GM12878 (cell line): Measurements from ENCODE around the gene ATF7IP. TPM values are rescaled to one million over a fixed set of nuclear protein-coding genes. Genes with fewer than 3 reads are reported as not detected.

Experiments
- ATAC-seq: fragments of 200-7000 bp; cut with Tn5 transposase; 3 replicates; pipeline ENCODE4 v1.9.1; 2020; ENCODE audit warnings: mild to moderate bottlenecking, moderate library complexity
- BruUV-seq: library from RNA; stranded (reverse); fragments of 400-500 nt; replicated peaks from 2 replicates; lab custom pipeline; 2021; lab: Mats Ljungman, UMichigan
- CTCF ChIA-PET: fragments of 300-600 bp; sonication (Branson Sonifier 250); formaldehyde crosslinking; extraction: SDS; loops from one replicate; lab custom pipeline; 2021; ENCODE audit warnings: inconsistent platforms; lab: Yijun Ruan, JAX
- POLR2A ChIA-PET: fragments of 350-600 bp; formaldehyde crosslinking; extraction: SDS; loops from one replicate; lab custom pipeline; 2021; ENCODE audit warnings: inconsistent platforms; lab: Charles Lee
- RAD21 ChIA-PET: fragments of 300-600 bp; sonication (Branson Sonifier 250); formaldehyde crosslinking; loops from one replicate; lab custom pipeline; 2023; ENCODE audit warnings: antibody characterized with exemption; ENCODE audit not compliant: unreplicated experiment; lab: Charles Lee
- SMC1A ChIA-PET: fragments of 300-600 bp; sonication (Branson Sonifier 250); formaldehyde crosslinking; loops from one replicate; lab custom pipeline; 2023; ENCODE audit not compliant: unreplicated experiment, uncharacterized antibody; lab: Charles Lee
- DNase-seq: peaks from one replicate; pipeline ENCODE4 v3.0.0-alpha.2; 2011; ENCODE audit warnings: low read depth, low spot score
- FAIRE-seq: peaks from 3 replicates; lab custom pipeline; 2011; peaks lifted over from hg19 to GRCh38; lab: Jason Lieb, UNC
- H2AFZ ChIP-seq: 2 replicates; pipeline ENCODE4 v1.6.0; 2011; ENCODE audit warnings: low read depth, low read length, control low read depth; ENCODE audit not compliant: control insufficient read depth
- H3K27ac ChIP-seq: 2 replicates; pipeline ENCODE4 v1.5.1; 2011; ENCODE audit warnings: control low read depth; ENCODE audit not compliant: control insufficient read depth, insufficient read depth
- H3K27me3 ChIP-seq, 2 experiments: replicated peaks in 1 of 2; 2 replicates each; pipeline versions ENCODE4 v1.6.0 to v1.6.1; 2011; ENCODE audit warnings: low read length in 1 of 2; ENCODE audit not compliant: control insufficient read depth in 2 of 2, insufficient read depth in 2 of 2
- H3K36me3 ChIP-seq, 2 experiments: 2 replicates each; pipeline ENCODE4 v1.5.1; 2011; ENCODE audit warnings: low read length in 1 of 2; ENCODE audit not compliant: control insufficient read depth in 2 of 2, insufficient read depth in 2 of 2
- H3K4me1 ChIP-seq: 2 replicates; pipeline ENCODE4 v1.6.1; 2011; ENCODE audit warnings: mild to moderate bottlenecking, low read length, moderate library complexity, mixed read lengths; ENCODE audit not compliant: control insufficient read depth, insufficient read depth
- H3K4me2 ChIP-seq: 2 replicates; pipeline ENCODE4 v1.6.0; 2011; ENCODE audit warnings: control low read depth; ENCODE audit not compliant: control insufficient read depth, insufficient read depth
- H3K4me3 ChIP-seq: fragments of 200-600 bp; sonication (generic); 2 replicates; pipeline ENCODE4 v1.5.1; 2016
- H3K79me2 ChIP-seq: 2 replicates; pipeline ENCODE4 v1.6.0; 2011; ENCODE audit warnings: low read length; ENCODE audit not compliant: control insufficient read depth, insufficient read depth
- H3K9ac ChIP-seq: 2 replicates; pipeline ENCODE4 v1.8.0; 2011; ENCODE audit warnings: low read length, control low read depth, mixed read lengths; ENCODE audit not compliant: control insufficient read depth, insufficient read depth
- H3K9me3 ChIP-seq: replicated peaks from 3 replicates; pipeline ENCODE4 v1.5.1; 2011; ENCODE audit warnings: mild to moderate bottlenecking, low read length; ENCODE audit not compliant: control insufficient read depth, insufficient read depth
- H4K20me1 ChIP-seq: 2 replicates; pipeline ENCODE4 v1.6.0; 2011; ENCODE audit not compliant: control insufficient read depth, insufficient read depth
- BHLHE40 ChIP-seq, 2 experiments: fragments of 450-650 bp in 1 of 2; IDR thresholded peaks; 2 replicates each; pipeline ENCODE4 v1.6.1; 2011 to 2017; ENCODE audit warnings: low read depth in 2 of 2, borderline replicate concordance in 1 of 2, improper control_type of control experiment in 1 of 2, low read length in 1 of 2, mild to moderate bottlenecking in 1 of 2
- EZH2 ChIP-seq: IDR thresholded peaks from 2 replicates; pipeline ENCODE4 v1.6.1; 2012; ENCODE audit warnings: low read depth, mild to moderate bottlenecking, control low read depth, inconsistent platforms, low read length, borderline replicate concordance; ENCODE audit not compliant: control insufficient read depth
- MEF2A ChIP-seq: IDR thresholded peaks from 2 replicates; pipeline ENCODE4 v1.6.1; 2011; ENCODE audit warnings: low read depth, mild to moderate bottlenecking, low read length, moderate library complexity; ENCODE audit not compliant: insufficient read depth
- SMAD5 ChIP-seq: IDR thresholded peaks from 2 replicates; pipeline ENCODE4 v1.6.1; 2016; ENCODE audit warnings: antibody characterized with exemption, low read depth
- SRF ChIP-seq, 2 experiments: IDR thresholded peaks; 2 replicates each; pipeline ENCODE4 v1.6.1; 2011; ENCODE audit warnings: low read depth in 2 of 2, low read length in 2 of 2, mild to moderate bottlenecking in 1 of 2, moderate library complexity in 1 of 2
- in situ Hi-C: fragments of 300-500 bp; cut with MboI; formaldehyde crosslinking; loops from 9 replicates; pipeline ENCODE4 v1.14.3; 2018; ENCODE audit warnings: mixed read lengths
- intact Hi-C: fragments of 100-400 bp; cut with micrococcal nuclease; formaldehyde crosslinking; loops from one replicate; pipeline ENCODE4 v1.14.2; 2022; ENCODE audit not compliant: unreplicated experiment
- polyA plus RNA-seq, 11 experiments: library from polyadenylated mRNA; depleted of rRNA in 4 of 11; unstranded in 6 of 11; stranded (reverse) in 5 of 11; fragments of >200 nt; fragmentation: Nextera tagmentation in 4 of 11; fragmentation: Illumina TruSeq in 1 of 11; extraction: Ambion mirVana in 4 of 11; extraction: Trizol in 1 of 11; gene quantifications; 1 replicate in 1 of 11; 2 replicates in 10 of 11; pipeline versions ENCODE4 v1.2.1 to v1.2.3, GENCODE V29; 2011 to 2016; ENCODE audit warnings: inconsistent platforms in 2 of 11, missing spikeins in 2 of 11, low read depth in 1 of 11
- total RNA-seq, 4 experiments: library from RNA; depleted of rRNA in 3 of 4; stranded (reverse); fragments of >200 nt in 3 of 4; fragmentation: Illumina TruSeq in 1 of 4; extraction: Trizol in 1 of 4; gene quantifications; 2 replicates each; pipeline versions ENCODE4 v1.2.1 to v1.2.3, GENCODE V29; 2013 to 2021

The ATF7IP gene
- total and polyA plus RNA-seq, 10 of the 15 experiments (the other 5 are each of a cell fraction or from before 2014, with no cell fraction given): 6.2 to 66.6 (median 29.3) TPM

DNA sequence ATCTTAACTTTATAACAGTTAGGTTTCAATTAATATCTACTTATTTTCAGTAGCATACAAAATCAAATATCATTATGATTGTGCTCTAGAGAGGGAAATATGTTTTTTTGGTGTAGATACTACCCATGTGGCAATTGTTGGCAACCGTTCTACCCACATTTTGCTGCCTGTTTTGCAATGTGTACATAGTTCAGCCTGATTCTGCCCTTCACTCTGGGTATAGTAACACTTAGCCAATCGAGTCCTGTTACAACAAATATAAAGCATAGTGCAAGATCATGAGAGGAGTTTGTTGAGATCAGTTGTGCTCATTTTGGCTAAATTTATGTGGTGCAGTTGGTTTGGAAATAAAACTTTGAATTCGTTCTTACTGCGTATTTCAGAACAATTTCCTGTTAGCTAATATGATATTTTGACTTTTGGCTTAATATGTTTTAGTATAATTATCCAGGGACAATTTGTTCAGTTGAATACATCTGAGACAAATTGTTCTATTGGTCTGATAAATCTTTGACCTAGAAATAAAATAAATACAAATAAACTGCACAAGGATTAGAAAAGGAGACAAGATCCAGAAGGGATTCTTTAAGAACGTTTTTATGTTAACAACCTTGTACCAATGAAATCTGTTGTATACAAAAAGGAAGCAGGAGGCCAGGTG is 76.9 kb downstream of the ATF7IP start (continued):
- TF ChIP-seq SMAD5: no peak

- intact Hi-C loops (no loop called here), in situ Hi-C loops (no loop called here)
- Histone ChIP-seq H3K4me2 (no peak overlapping the region), H3K27ac (no peak overlapping the region), H3K36me3 (peaks cover 1 to 28% of the 10 kb centered on the region in 2 experiments; a peak in 3 of 4 replicates)
- 0 out of 2 replicates have a peak, but pooled peaks have one; percentile 50 for TF ChIP-seq MEF2A
- no peak for TF ChIP-seq EZH2
- no peak for TF ChIP-seq SRF (IDR thresholded peaks at IDR 0.05; ENCODE audit: low read depth in 2 of 2, low read length in 2 of 2)
- no peak for TF ChIP-seq BHLHE40 (IDR thresholded peaks at IDR 0.05; ENCODE audit: borderline replicate concordance in 1 of 2, low read depth in 2 of 2, low read length in 1 of 2)
- TF ChIP-seq, all 136 proteins: peak for 1
- H3K9ac ChIP-seq: no peak overlapping the region
- FAIRE-seq (no peak), ATAC-seq (no peak), DNase-seq (no peak)
- H3K9me3 ChIP-seq: peaks cover 3% of the 10 kb centered on the region; the same call in 1 of the 3 replicates
- ChIA-PET POLR2A (no interaction called here), RAD21 (no interaction called here), CTCF (interaction anchor here (3.3 kb wide), 1 partner anchor 10 kb away, joined by 10 read pairs; no protein-coding TSS in a partner anchor), SMC1A (interaction anchor here (2.0 kb wide), 1 partner anchor 9 kb away, joined by 5 read pairs; no protein-coding TSS in a partner anchor)
- H3K4me1 ChIP-seq: no peaks in the 10 kb centered on the region
- BruUV-seq: no TSS peak
- H3K79me2 ChIP-seq: no peaks in the 10 kb centered on the region
- H4K20me1 ChIP-seq: no peaks in the 10 kb centered on the region
- no peak overlapping the region for H2AFZ ChIP-seq
- H3K27me3 ChIP-seq: no peaks in the 10 kb centered on the region
- H3K4me3 ChIP-seq: no peak overlapping the region
Observed at GRCh38 chr12:14443531-14443930, 78.0 kb downstream of the ATF7IP start.
